GM12878 (cell line): Measurements from ENCODE around the gene OTUD3. TPM values are rescaled to one million over a fixed set of nuclear protein-coding genes. Genes with fewer than 3 reads are reported as not detected.

Experiments
- ATAC-seq: fragments of 200-7000 bp; cut with Tn5 transposase; 3 replicates; pipeline ENCODE4 v1.9.1; 2020; ENCODE audit warnings: mild to moderate bottlenecking, moderate library complexity
- BruUV-seq: library from RNA; stranded (reverse); fragments of 400-500 nt; replicated peaks from 2 replicates; lab custom pipeline; 2021; lab: Mats Ljungman, UMichigan
- CTCF ChIA-PET: fragments of 300-600 bp; sonication (Branson Sonifier 250); formaldehyde crosslinking; extraction: SDS; loops from one replicate; lab custom pipeline; 2021; ENCODE audit warnings: inconsistent platforms; lab: Yijun Ruan, JAX
- POLR2A ChIA-PET: fragments of 350-600 bp; formaldehyde crosslinking; extraction: SDS; loops from one replicate; lab custom pipeline; 2021; ENCODE audit warnings: inconsistent platforms; lab: Charles Lee
- RAD21 ChIA-PET: fragments of 300-600 bp; sonication (Branson Sonifier 250); formaldehyde crosslinking; loops from one replicate; lab custom pipeline; 2023; ENCODE audit warnings: antibody characterized with exemption; ENCODE audit not compliant: unreplicated experiment; lab: Charles Lee
- SMC1A ChIA-PET: fragments of 300-600 bp; sonication (Branson Sonifier 250); formaldehyde crosslinking; loops from one replicate; lab custom pipeline; 2023; ENCODE audit not compliant: unreplicated experiment, uncharacterized antibody; lab: Charles Lee
- DNase-seq: peaks from one replicate; pipeline ENCODE4 v3.0.0-alpha.2; 2011; ENCODE audit warnings: low read depth, low spot score
- FAIRE-seq: peaks from 3 replicates; lab custom pipeline; 2011; peaks lifted over from hg19 to GRCh38; lab: Jason Lieb, UNC
- H2AFZ ChIP-seq: 2 replicates; pipeline ENCODE4 v1.6.0; 2011; ENCODE audit warnings: low read depth, low read length, control low read depth; ENCODE audit not compliant: control insufficient read depth
- H3K27ac ChIP-seq: 2 replicates; pipeline ENCODE4 v1.5.1; 2011; ENCODE audit warnings: control low read depth; ENCODE audit not compliant: control insufficient read depth, insufficient read depth
- H3K27me3 ChIP-seq, 2 experiments: replicated peaks in 1 of 2; 2 replicates each; pipeline versions ENCODE4 v1.6.0 to v1.6.1; 2011; ENCODE audit warnings: low read length in 1 of 2; ENCODE audit not compliant: control insufficient read depth in 2 of 2, insufficient read depth in 2 of 2
- H3K36me3 ChIP-seq, 2 experiments: 2 replicates each; pipeline ENCODE4 v1.5.1; 2011; ENCODE audit warnings: low read length in 1 of 2; ENCODE audit not compliant: control insufficient read depth in 2 of 2, insufficient read depth in 2 of 2
- H3K4me1 ChIP-seq: 2 replicates; pipeline ENCODE4 v1.6.1; 2011; ENCODE audit warnings: mild to moderate bottlenecking, low read length, moderate library complexity, mixed read lengths; ENCODE audit not compliant: control insufficient read depth, insufficient read depth
- H3K4me2 ChIP-seq: 2 replicates; pipeline ENCODE4 v1.6.0; 2011; ENCODE audit warnings: control low read depth; ENCODE audit not compliant: control insufficient read depth, insufficient read depth
- H3K4me3 ChIP-seq: fragments of 200-600 bp; sonication (generic); 2 replicates; pipeline ENCODE4 v1.5.1; 2016
- H3K79me2 ChIP-seq: 2 replicates; pipeline ENCODE4 v1.6.0; 2011; ENCODE audit warnings: low read length; ENCODE audit not compliant: control insufficient read depth, insufficient read depth
- H3K9ac ChIP-seq: 2 replicates; pipeline ENCODE4 v1.8.0; 2011; ENCODE audit warnings: low read length, control low read depth, mixed read lengths; ENCODE audit not compliant: control insufficient read depth, insufficient read depth
- H3K9me3 ChIP-seq: replicated peaks from 3 replicates; pipeline ENCODE4 v1.5.1; 2011; ENCODE audit warnings: mild to moderate bottlenecking, low read length; ENCODE audit not compliant: control insufficient read depth, insufficient read depth
- H4K20me1 ChIP-seq: 2 replicates; pipeline ENCODE4 v1.6.0; 2011; ENCODE audit not compliant: control insufficient read depth, insufficient read depth
- CBFB ChIP-seq: IDR thresholded peaks from 2 replicates; pipeline ENCODE4 v1.6.1; 2016; ENCODE audit warnings: antibody characterized with exemption, low read depth
- FOXM1 ChIP-seq: IDR thresholded peaks from 2 replicates; pipeline ENCODE4 v1.6.1; 2012; ENCODE audit warnings: low read depth, mild to moderate bottlenecking, inconsistent platforms, low read length, moderate library complexity
- HDAC6 ChIP-seq: fragments of 200-600 bp; sonication (generic); IDR thresholded peaks from one replicate; pipeline ENCODE4 v1.8.0; 2017; ENCODE audit warnings: antibody characterized with exemption; ENCODE audit not compliant: unreplicated experiment
- MAX ChIP-seq: IDR thresholded peaks from 2 replicates; pipeline ENCODE4 v1.6.1; 2012; ENCODE audit warnings: low read depth, low read length, improper control_type of control experiment
- NBN ChIP-seq: fragments of 450-650 bp; IDR thresholded peaks from 2 replicates; pipeline ENCODE4 v1.6.1; 2016
- RAD21 ChIP-seq: IDR thresholded peaks from 2 replicates; pipeline ENCODE4 v1.6.1; 2011; ENCODE audit warnings: mild to moderate bottlenecking, low read depth, low read length, moderate library complexity; ENCODE audit not compliant: insufficient read depth
- SMAD1 ChIP-seq: fragments of 450-650 bp; IDR thresholded peaks from 2 replicates; pipeline ENCODE4 v1.6.1; 2018; ENCODE audit warnings: mild to moderate bottlenecking, low read depth; ENCODE audit not compliant: partially characterized antibody
- SPI1 ChIP-seq: IDR thresholded peaks from 2 replicates; pipeline ENCODE4 v1.6.1; 2011; ENCODE audit warnings: low read depth, mild to moderate bottlenecking, low read length, moderate library complexity, borderline replicate concordance; ENCODE audit not compliant: insufficient read depth
- TARDBP ChIP-seq: IDR thresholded peaks from 2 replicates; pipeline ENCODE4 v1.6.1; 2016; ENCODE audit warnings: borderline replicate concordance
- WRNIP1 ChIP-seq: IDR thresholded peaks from 2 replicates; pipeline ENCODE4 v1.6.1; 2011; ENCODE audit warnings: low read depth, low read length, improper control_type of control experiment, borderline replicate concordance
- YY1 ChIP-seq: IDR thresholded peaks from 2 replicates; pipeline ENCODE4 v1.6.1; 2011; ENCODE audit warnings: low read depth, mild to moderate bottlenecking, low read length
- ZNF24 ChIP-seq: fragments of 450-650 bp; IDR thresholded peaks from 2 replicates; pipeline ENCODE4 v1.6.1; 2017; ENCODE audit warnings: antibody characterized with exemption, mild to moderate bottlenecking
- ZSCAN29 ChIP-seq: fragments of 450-650 bp; IDR thresholded peaks from 2 replicates; pipeline ENCODE4 v1.6.1; 2017; ENCODE audit warnings: mild to moderate bottlenecking, moderate library complexity
- WGBS: methylation state at CpG from one replicate; pipeline ENCODE4 v1.1.6; 2016; ENCODE audit warnings: low lambda C conversion rate; ENCODE audit not compliant: insufficient replicate concordance, insufficient coverage; ENCODE audit errors: missing lambda C conversion rate; 5-methylcytosine and 5-hydroxymethylcytosine counted together
- in situ Hi-C: fragments of 300-500 bp; cut with MboI; formaldehyde crosslinking; loops from 9 replicates; pipeline ENCODE4 v1.14.3; 2018; ENCODE audit warnings: mixed read lengths
- intact Hi-C: fragments of 100-400 bp; cut with micrococcal nuclease; formaldehyde crosslinking; loops from one replicate; pipeline ENCODE4 v1.14.2; 2022; ENCODE audit not compliant: unreplicated experiment
- polyA plus RNA-seq, 11 experiments: library from polyadenylated mRNA; depleted of rRNA in 4 of 11; unstranded in 6 of 11; stranded (reverse) in 5 of 11; fragments of >200 nt; fragmentation: Nextera tagmentation in 4 of 11; fragmentation: Illumina TruSeq in 1 of 11; extraction: Ambion mirVana in 4 of 11; extraction: Trizol in 1 of 11; gene quantifications; 1 replicate in 1 of 11; 2 replicates in 10 of 11; pipeline versions ENCODE4 v1.2.1 to v1.2.3, GENCODE V29; 2011 to 2016; ENCODE audit warnings: inconsistent platforms in 2 of 11, missing spikeins in 2 of 11, low read depth in 1 of 11
- total RNA-seq, 4 experiments: library from RNA; depleted of rRNA in 3 of 4; stranded (reverse); fragments of >200 nt in 3 of 4; fragmentation: Illumina TruSeq in 1 of 4; extraction: Trizol in 1 of 4; gene quantifications; 2 replicates each; pipeline versions ENCODE4 v1.2.1 to v1.2.3, GENCODE V29; 2013 to 2021

The OTUD3 gene
- total and polyA plus RNA-seq, 10 of the 15 experiments (the other 5 are each of a cell fraction or from before 2014, with no cell fraction given), result 0.77 to 8.9 (median 4.8) TPM

GRCh38 chr1:19901653-19902052 lies 19.5 kb downstream of the OTUD3 start:
- POLR2A ChIA-PET, result no interaction called here
- intact Hi-C loops, result no loop called here
- TF ChIP-seq CBFB (no peak), FOXM1 (no peak), ZSCAN29 (no peak), SMAD1 (no peak), SPI1 (no peak), MAX (no peak), HDAC6 (no peak), WRNIP1 (no peak), NBN (no peak), RAD21 (no peak), TARDBP (no peak), ZNF24 (no peak), YY1 (no peak)
- TF ChIP-seq, all 136 proteins: peak for 0
- Histone ChIP-seq H3K9ac (no peak overlapping the region), H3K27me3 (no peaks in the 10 kb centered on the region), H3K4me2 (no peak overlapping the region), H3K4me1 (no peaks in the 10 kb centered on the region), H3K36me3 (peaks cover 0 to 27% of the 10 kb centered on the region in 2 experiments; a peak in 2 of 4 replicates), H3K79me2 (no peaks in the 10 kb centered on the region), H3K9me3 (no peaks in the 10 kb centered on the region), H2AFZ (no peak overlapping the region), H4K20me1 (no peaks in the 10 kb centered on the region), H3K27ac (no peak overlapping the region), H3K4me3 (no peak overlapping the region)
- in situ Hi-C loops, result no loop called here
- no peak for ATAC-seq
- FAIRE-seq, result no peak
- no peak for DNase-seq
- BruUV-seq, result no TSS peak
- SMC1A ChIA-PET, result no interaction called here
- CTCF ChIA-PET, result no interaction called here
- RAD21 ChIA-PET, result no interaction called here
- WGBS, result 95% methylated on average over 1 of the region's 1 CpG
